ENCODE data around the gene TGFBRAP1.
A peak's percentile ranks its signal among the peaks of the same experiment; 100 is the strongest.

Gene TGFBRAP1

DNA sequence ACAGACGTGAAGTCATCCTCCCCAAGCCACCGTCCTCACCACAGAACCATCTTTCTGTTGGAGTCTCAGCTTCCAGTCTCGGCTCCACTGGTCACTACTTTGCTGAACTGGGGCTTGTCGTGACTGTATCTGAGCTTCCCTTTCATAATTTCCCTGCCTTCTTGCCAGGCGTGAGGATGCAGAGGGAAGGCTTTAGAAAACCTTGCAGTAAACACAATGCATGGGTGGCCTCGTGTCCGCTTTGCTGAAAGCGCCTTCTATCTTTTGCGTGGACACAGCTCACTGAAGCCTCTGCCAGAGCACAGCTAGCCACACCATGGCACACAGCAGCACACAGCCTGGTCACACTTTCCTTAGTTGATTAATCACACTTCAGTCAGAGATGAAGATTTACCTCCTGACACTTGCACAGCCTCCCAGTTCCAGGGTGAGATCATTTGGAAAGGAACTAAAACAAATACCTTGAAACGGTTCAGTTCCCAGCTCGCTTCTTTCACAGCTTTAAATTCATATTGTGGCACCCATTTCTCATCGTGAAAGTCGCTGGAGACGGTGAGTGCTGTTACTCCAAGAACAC, 90.8 kb downstream of the TGFBRAP1 start:
- no peak for DNase-seq (ENCODE audit: low spot score)

DNA sequence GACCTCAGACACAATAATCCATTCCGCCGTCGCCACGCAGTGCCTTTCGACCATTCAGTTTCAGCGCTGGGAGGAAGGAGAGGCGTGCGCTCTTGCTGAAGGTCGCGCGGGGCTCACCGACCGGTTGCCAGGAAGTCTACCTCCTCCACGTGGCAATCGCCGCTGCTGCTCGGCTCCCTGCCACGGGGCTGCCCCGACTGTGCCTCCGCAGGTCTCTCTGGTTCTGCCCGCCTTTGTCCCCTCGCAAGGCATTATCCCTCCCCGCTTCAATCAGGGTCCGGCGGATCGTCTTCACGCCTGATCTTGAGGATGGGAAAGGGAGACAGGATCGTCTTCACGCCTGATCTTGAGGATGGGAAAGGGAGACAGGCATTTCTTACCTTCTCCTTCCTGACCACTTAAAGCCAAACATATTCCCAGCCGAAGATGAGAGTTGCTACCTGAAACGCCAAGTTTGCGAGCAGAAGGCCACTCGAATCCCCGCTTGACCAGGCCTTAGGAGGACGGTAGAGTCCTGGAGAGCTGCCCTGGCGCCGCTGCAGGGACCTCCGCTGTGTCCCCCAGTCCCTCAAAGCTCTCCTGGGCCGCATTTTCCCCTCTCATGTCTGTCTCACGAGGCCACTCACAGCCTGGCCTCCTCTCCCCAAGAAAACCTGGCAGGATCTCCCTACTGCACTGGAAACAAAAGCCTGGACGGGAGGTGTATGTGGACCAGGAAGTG, 92.3 kb downstream of the TGFBRAP1 start:
- no peak for DNase-seq (ENCODE audit: low spot score)

- no peak for DNase-seq (ENCODE audit: low spot score)
These were observed 93.5 kb downstream of the TGFBRAP1 start for GRCh38 chr2:105236060-105236424.

- peak; percentile 63 for DNase-seq (ENCODE audit: low spot score)
These were observed 94.0 kb downstream of the TGFBRAP1 start for GRCh38 chr2:105235388-105236059.

GRCh38 chr2:105231232-105231619, 98.3 kb downstream of the TGFBRAP1 start:
- no peak for DNase-seq (ENCODE audit: low spot score)

GRCh38 chr2:105224444-105224843, 105.1 kb downstream of the TGFBRAP1 start:
- no peak for DNase-seq (ENCODE audit: low spot score)

DNA sequence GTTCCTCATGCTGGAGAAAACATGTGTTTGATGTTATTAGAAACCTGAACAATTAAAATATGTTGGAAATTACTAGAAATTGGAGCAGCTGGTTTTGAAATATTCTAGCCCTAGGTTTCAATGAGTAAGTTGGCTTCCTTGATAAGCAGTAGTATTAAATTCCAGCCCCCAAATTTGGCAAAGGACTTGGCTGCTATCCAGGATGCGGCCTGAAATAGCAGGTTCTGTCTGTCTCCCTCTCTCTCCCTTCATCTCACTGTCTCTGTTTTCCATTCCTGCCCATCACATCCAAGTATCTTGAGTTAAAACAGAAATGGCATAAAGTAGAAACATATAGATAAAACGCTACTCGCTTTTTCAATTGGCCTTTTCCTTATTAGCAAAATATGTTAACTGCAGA, 108.9 kb downstream of the TGFBRAP1 start:
- DNase-seq (ENCODE audit: low spot score), result no peak

- no peak for DNase-seq (ENCODE audit: low spot score)
These were observed 113.8 kb downstream of the TGFBRAP1 start for GRCh38 chr2:105215586-105216192.
